AG20443 (cell line): Measurements from ENCODE around the gene LSAMP.
"Not testable (repeated sequence)": the region's sequence is repeated elsewhere in the genome, so short reads cannot be mapped to it uniquely, and the experiment has no call there.

Experiments
- DNase-seq: peaks from one replicate; pipeline ENCODE4 v3.0.0; 2012; ENCODE audit warnings: low spot score, mixed read lengths

LSAMP gene

GRCh38 chr3:116238846-116239565, 206.3 kb downstream of the LSAMP start:
- DNase-seq, result no peak

DNA sequence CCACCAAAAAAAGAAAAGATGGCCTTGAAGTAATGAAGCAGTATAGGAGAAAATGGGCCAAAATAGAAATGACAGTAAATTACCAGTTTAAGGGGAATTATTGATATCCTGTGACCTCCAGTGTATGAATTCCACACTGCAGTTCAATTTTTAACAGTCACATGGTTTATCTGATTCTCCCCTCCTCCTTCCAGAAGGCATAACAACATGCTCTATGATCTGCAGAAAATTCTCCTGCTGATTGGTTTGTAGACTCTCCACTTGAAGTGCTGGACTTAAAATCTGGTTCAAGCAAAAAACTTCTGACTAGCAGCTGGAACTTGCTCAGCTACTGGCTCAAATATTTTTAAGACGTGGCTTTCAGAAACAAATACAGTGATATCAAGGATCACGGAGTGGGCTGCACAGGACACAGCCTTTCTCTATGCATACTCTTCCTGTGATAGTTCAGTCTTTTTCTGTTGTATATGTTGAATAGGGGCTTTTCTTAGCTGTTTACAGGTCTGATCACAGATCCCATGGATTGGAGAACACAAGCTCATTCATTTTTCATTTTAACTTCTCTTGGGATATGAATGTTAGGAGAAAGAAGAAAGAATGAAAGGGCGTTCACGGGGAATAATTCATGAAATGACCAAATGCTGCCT, 211.5 kb downstream of the LSAMP start:
- DNase-seq, result no peak

GRCh38 chr3:116230431-116231020, 214.8 kb downstream of the LSAMP start:
- no peak for DNase-seq

DNA sequence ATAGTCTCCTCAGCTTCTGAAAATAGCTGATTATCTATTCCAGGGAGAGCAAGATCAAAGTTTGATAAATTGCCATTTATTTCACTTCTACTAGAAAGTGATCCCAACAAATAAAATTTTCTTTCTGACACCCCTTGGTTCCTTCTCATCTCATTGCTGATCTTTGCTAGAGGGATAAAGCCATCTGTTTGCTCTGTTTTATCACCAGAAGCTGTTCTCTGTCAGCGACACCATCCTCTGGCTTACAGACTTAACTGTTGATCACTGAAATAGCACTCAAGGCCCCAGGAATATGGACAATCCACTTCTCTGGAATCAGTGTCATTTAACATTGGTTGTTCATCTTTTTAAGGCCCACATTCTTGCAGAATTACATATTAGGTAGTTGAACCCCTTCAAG, 219.0 kb downstream of the LSAMP start:
- DNase-seq, result no peak

- no peak for DNase-seq
Measured at GRCh38 chr3:116216761-116217160, 228.5 kb downstream of the LSAMP start.

DNA sequence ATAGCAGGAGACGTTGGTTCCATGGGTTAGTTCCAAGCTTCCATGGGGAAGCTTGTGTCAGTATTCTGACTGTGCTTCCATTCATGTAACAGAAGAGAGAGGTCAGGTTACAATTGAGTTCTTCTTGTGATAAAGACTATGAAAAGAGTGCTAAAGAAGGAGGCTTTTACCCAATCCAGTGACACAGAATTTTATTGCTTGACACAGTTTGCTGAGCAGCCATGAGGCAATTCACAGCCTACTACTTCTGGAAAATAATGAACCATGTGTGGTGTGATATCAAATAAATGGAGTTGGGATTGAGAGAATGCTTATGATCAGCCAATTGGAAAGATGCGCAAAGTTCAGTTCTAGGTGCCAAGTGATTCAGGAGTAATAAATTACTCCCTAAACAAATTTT, 233.4 kb downstream of the LSAMP start:
- DNase-seq, result no peak

DNA sequence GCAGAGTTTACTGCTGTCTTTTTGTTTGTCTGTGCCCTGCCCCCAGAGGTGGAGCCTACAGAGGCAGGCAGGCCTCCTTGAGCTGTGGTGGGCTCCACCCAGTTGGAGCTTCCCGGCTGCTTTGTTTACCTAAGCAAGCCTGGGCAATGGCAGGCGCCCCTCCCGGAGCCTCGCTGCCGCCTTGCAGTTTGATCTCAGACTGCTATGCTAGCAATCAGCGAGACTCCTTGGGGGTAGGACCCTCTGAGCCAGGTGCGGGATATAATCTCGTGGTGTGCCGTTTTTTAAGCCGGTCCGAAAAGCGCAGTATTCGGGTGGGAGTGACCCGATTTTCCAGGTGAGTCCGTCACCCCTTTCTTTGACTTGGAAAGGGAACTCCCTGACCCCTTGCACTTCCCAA, 236.5 kb downstream of the LSAMP start:
- DNase-seq, result not testable (repeated sequence)

- DNase-seq, result no peak
Measured at GRCh38 chr3:116200956-116201690, 244.2 kb downstream of the LSAMP start.

DNA sequence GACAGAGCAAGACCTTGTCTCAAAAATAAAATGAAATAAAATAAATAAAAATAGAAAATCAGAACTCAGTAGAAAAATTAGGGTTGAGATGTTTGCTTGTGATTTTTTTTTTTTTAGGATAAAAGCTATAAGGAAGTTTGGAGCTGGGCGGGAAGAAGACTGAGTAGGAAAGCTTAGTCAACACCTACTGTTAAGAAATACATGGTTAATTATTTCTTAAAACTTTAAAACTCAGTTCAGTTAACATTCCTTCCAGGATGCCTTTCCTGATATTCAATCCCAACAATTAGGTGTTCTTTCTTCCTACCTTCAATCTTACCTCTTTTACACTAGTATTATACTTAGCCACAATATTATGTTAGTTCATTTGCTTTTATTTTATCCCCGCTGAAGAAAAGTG, 246.2 kb downstream of the LSAMP start:
- DNase-seq, result no peak

- DNase-seq, result no peak
Measured at GRCh38 chr3:116198087-116198486, 247.2 kb downstream of the LSAMP start.

- no peak for DNase-seq
Measured at GRCh38 chr3:116192464-116192863, 252.8 kb downstream of the LSAMP start.

DNA sequence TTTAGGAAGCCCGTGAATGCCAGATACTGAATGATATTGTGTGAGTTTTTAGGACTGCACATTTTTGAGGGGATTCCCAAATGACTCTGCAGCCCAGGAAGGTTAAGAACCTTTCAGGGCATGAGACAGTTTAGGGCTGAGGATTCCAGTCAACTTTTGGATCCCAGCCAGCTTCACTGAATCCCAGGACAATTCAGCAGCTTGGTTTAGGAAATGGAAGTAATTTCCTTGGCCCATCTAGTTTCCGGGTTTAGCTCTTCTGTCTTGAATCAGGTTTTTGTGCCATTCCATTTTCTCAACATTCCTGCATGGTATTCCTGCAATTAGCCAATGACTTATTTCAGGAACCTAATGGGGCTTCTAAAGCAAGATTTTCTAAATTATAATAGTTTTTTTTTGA, 253.9 kb downstream of the LSAMP start:
- DNase-seq, result no peak

DNA sequence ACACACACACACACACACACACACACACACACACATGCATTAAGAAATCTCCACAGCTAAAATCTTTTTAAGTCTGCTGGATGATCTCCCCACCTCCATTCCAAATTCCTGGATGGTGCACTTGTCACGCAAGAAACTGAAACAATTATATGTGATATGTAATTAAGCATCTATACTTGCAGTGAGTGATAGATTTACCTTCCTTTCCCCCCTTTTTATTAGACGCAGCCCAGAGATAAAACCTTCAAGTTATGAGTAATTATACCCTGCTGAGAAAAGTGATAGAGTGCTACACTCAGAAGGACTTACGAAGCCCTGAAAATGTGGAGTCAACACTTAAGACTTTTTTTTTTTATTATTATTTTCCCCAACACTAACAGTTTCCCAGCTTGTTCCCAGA, 255.2 kb downstream of the LSAMP start:
- no peak for DNase-seq

GRCh38 chr3:116188231-116188785, 257.0 kb downstream of the LSAMP start:
- peak; percentile 11 for DNase-seq

GRCh38 chr3:116186049-116186448, 259.2 kb downstream of the LSAMP start:
- DNase-seq, result no peak

- no peak for DNase-seq
Measured at GRCh38 chr3:116181159-116181558, 264.1 kb downstream of the LSAMP start.

DNA sequence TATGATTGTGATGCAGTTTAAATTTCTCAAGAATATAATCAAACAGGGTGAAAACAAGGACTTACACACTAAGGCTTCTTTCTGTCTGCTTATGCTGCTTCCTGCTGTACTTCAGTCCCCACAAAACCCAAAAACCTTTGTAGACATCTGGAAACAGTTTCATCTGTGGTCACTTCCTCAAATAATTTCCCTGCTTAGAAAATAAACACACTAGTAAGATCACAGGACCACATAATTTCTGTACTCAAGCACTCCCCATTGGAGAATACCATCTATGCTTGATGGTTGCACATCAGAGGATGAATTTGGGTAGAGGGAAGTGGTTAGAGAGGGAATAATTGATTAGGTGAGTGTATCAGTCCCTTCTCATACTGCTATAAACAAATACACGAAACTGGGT, 266.2 kb downstream of the LSAMP start:
- DNase-seq, result peak; percentile 52

- no peak for DNase-seq
Measured at GRCh38 chr3:116176974-116177555, 268.2 kb downstream of the LSAMP start.

DNA sequence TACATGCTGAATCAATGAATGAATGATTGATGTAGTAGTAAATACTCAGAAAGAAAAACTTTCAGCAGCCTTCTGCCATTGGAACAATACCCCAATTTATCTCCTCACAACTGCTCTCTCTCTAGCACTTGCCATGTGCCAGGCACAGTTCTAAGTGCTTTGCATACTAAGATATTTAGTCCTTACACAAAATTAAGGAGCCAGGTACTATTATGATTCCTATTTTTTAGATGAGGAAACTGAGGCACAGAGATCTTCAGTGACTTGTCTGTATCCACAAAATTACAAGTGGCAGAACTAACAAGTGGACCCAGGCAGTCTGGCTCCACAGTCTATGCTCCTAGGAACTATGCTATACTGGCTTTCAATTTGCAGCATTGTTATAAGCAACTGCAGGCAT, 279.2 kb downstream of the LSAMP start:
- DNase-seq, result no peak

- no peak for DNase-seq
Measured at GRCh38 chr3:116165641-116166040, 279.6 kb downstream of the LSAMP start.

GRCh38 chr3:116165135-116165534, 280.2 kb downstream of the LSAMP start:
- DNase-seq, result no peak

GRCh38 chr3:116164039-116164438, 281.2 kb downstream of the LSAMP start:
- no peak for DNase-seq
